SHP77 (cell line): ENCODE measurements around the gene ASB10.
A peak's percentile ranks its signal among the peaks of the same experiment; 100 is the strongest.

Experiments
- DNase-seq, 2 experiments: peaks; one replicate each; lab custom pipeline; 2025; lab: John Stamatoyannopoulos, UW

The ASB10 gene

GRCh38 chr7:151186640-151187408, at the start of gene ASB10:
ASB10 (minus strand) TSS chr7:151187250; CDS start chr7:151187130, 120 bp downstream.
- no peak for DNase-seq

- no peak for DNase-seq
Observed at GRCh38 chr7:151236406-151236805, 49.4 kb upstream of the ASB10 start.

- DNase-seq: no peak
Observed at GRCh38 chr7:151235091-151235787, 48.2 kb upstream of the ASB10 start.

- no peak for DNase-seq
Observed at GRCh38 chr7:151233804-151234203, 46.8 kb upstream of the ASB10 start.

- peak in 1 of 2 experiments; percentile 31 for DNase-seq
Observed at GRCh38 chr7:151232917-151233701, 46.1 kb upstream of the ASB10 start.

GRCh38 chr7:151232091-151232916, 45.3 kb upstream of the ASB10 start, which contains the start of gene CHPF2:
CHPF2 (plus strand) TSS chr7:151232483; CDS start chr7:151234012, 1,529 bp downstream.
- DNase-seq: peak; percentile 39 to 85

GRCh38 chr7:151231080-151231479, 44.0 kb upstream of the ASB10 start:
- DNase-seq: no peak

GRCh38 chr7:151229249-151229648, 42.2 kb upstream of the ASB10 start:
- no peak for DNase-seq

GRCh38 chr7:151228024-151228866, 41.2 kb upstream of the ASB10 start:
- DNase-seq: no peak

GRCh38 chr7:151226875-151227782, 40.1 kb upstream of the ASB10 start, which contains the start of gene ABCF2:
ABCF2 (minus strand) TSS chr7:151227205; CDS start chr7:151226458, 747 bp downstream.
- peak; percentile 98 for DNase-seq

- no peak for DNase-seq
Observed at GRCh38 chr7:151226560-151226874, 39.5 kb upstream of the ASB10 start.

GRCh38 chr7:151225948-151226510, 39.0 kb upstream of the ASB10 start:
- no peak for DNase-seq

GRCh38 chr7:151223728-151224127, 36.7 kb upstream of the ASB10 start:
- DNase-seq: no peak

GRCh38 chr7:151218170-151218569, 31.1 kb upstream of the ASB10 start:
- DNase-seq: no peak

GRCh38 chr7:151215396-151215795, 28.3 kb upstream of the ASB10 start:
- no peak for DNase-seq

GRCh38 chr7:151213826-151214225, 26.8 kb upstream of the ASB10 start:
- DNase-seq: no peak

- DNase-seq: no peak
Observed at GRCh38 chr7:151212626-151213025, 25.6 kb upstream of the ASB10 start.

- DNase-seq: no peak
Observed at GRCh38 chr7:151211155-151211772, 24.2 kb upstream of the ASB10 start.
